Adrenal gland (tissue), 12 donors: ENCODE data around the gene RABL3. TPM values are rescaled to one million over a fixed set of nuclear protein-coding genes. Genes with fewer than 3 reads are reported as not detected.
A peak's percentile ranks its signal among the peaks of the same experiment; 100 is the strongest.

Experiments
- DNase-seq, 7 donors: peaks; one replicate each; pipeline ENCODE4 v3.0.0-alpha.2; 2019 to 2020
- H3K27ac ChIP-seq, 5 donors: fragments of 200-600 bp; sonication (generic) in 4 of 5; 1 replicate in 3 of 5; 2 replicates in 2 of 5; pipeline versions ENCODE4 v1.5.1 to v1.8.0; 2016 to 2020; ENCODE audit warnings: mild to moderate bottlenecking in 1 of 5
- H3K27me3 ChIP-seq: fragments of 200-600 bp; 2 replicates; pipeline ENCODE4 v1.8.0; 2021
- H3K36me3 ChIP-seq, 2 donors: fragments of 200-600 bp; replicated peaks in 1 of 2; 1 replicate in 1 of 2; 2 replicates in 1 of 2; pipeline versions ENCODE4 v1.5.1 to v1.8.0; 2018 to 2022
- H3K4me1 ChIP-seq, 2 donors: fragments of 200-600 bp; replicated peaks in 1 of 2; 1 replicate in 1 of 2; 2 replicates in 1 of 2; pipeline versions ENCODE4 v1.5.1 to v1.8.0; 2018 to 2021
- H3K4me3 ChIP-seq, 4 donors: fragments of 200-600 bp; sonication (generic) in 3 of 4; one replicate each; pipeline ENCODE4 v1.5.1; 2016 to 2018
- H3K9me3 ChIP-seq, 3 donors: fragments of 200-600 bp; sonication (generic) in 1 of 3; replicated peaks in 1 of 3; 1 replicate in 2 of 3; 2 replicates in 1 of 3; pipeline versions ENCODE4 v1.5.1 to v1.8.0; 2016 to 2021
- CTCF ChIP-seq, 6 experiments: fragments of 450-650 bp in 4 of 6; fragments of 200-600 bp in 2 of 6; sonication (generic) in 1 of 6; IDR thresholded peaks; 1 replicate in 5 of 6; 2 replicates in 1 of 6; pipeline versions ENCODE4 v1.5.1 to v1.8.0; 2016 to 2021; ENCODE audit warnings: antibody characterized with exemption in 6 of 6, mild to moderate bottlenecking in 2 of 6, moderate library complexity in 1 of 6
- POLR2A ChIP-seq, 2 donors: fragments of 450-650 bp; IDR thresholded peaks; one replicate each; pipeline ENCODE4 v1.6.1; 2017; ENCODE audit warnings: antibody characterized with exemption in 2 of 2, mild to moderate bottlenecking in 2 of 2, moderate library complexity in 1 of 2
- WGBS, 4 donors: extraction: QIAGEN DNeasy Blood & Tissue Kit in 2 of 4; methylation state at CpG; one replicate each; pipeline versions ENCODE4 v1.1.5 to v1.1.7; 2013 to 2017; 5-methylcytosine and 5-hydroxymethylcytosine counted together
- intact Hi-C, 2 donors: fragments of 100-400 bp; cut with DNase I; formaldehyde crosslinking; loops; one replicate each; pipeline versions ENCODE4 v1.14.1 to v1.15.0; 2022 to 2023
- polyA plus RNA-seq, 3 donors: library from polyadenylated mRNA; stranded (reverse); fragments of 200-250 nt in 2 of 3; fragments of 350-450 nt in 1 of 3; fragmentation: Illumina TruSeq in 1 of 3; extraction: RNeasy Lipid Tissue Mini Kit (QIAGEN cat#74804) in 1 of 3; gene quantifications; one replicate each; pipeline ENCODE4 v1.2.3, GENCODE V29; 2013 to 2014
- total RNA-seq, 9 donors: library from RNA; depleted of rRNA in 4 of 9; stranded (reverse); fragments of >200 nt in 4 of 9; fragments of 120-200 nt in 1 of 9; fragmentation: NEBNext Ultra II Directional in 1 of 9; extraction: Animal tissue kit (Norgen Biotek cat#: 25700) in 1 of 9; gene quantifications; one replicate each; pipeline versions ENCODE4 v1.1.0 to v1.2.4, GENCODE V29; 2013 to 2023
- donor health status: healthy with polysubstance abuse.
- donor health status: Bipolar disorder and iron deficiency.
- donor health status: DM: yes; HTN: yes; CAD: no.
- donor health status: DM: no; HTN: no; CAD: no.
- donor health status: DM: no; HTN: no; CAD: no.
- donor health status: DM: yes; HTN: yes; CAD: no.

RABL3 gene
- total and polyA plus RNA-seq, 12 donors = 5.8 to 94.2 (median 47.5) TPM

- intact Hi-C loops = no loop called here
- 71 to 93% (median 84%) methylated on average over 2 of the region's 2 CpGs for WGBS, 4 donors
- H3K36me3 ChIP-seq = peaks cover 0 to 5% of the 10 kb centered on the region in 2 donors
- H3K4me1 ChIP-seq = peaks cover 11 to 19% of the 10 kb centered on the region in 2 donors
- no peaks in the 10 kb centered on the region for H3K9me3 ChIP-seq
- no peak overlapping the region for H3K4me3 ChIP-seq
- H3K27ac ChIP-seq = no peak overlapping the region
- no peaks in the 10 kb centered on the region for H3K27me3 ChIP-seq
- no peak for DNase-seq
- TF ChIP-seq POLR2A (IDR thresholded peaks at IDR 0.05) = no peak
- TF ChIP-seq CTCF (IDR thresholded peaks at IDR 0.05) = no peak
Observed at GRCh38 chr3:120772081-120772480, 29.8 kb upstream of the RABL3 start.

- Histone ChIP-seq H3K9me3 (no peaks in the 10 kb centered on the region), H3K4me3 (no peak overlapping the region), H3K36me3 (no peaks in the 10 kb centered on the region), H3K4me1 (peaks cover 21 to 24% of the 10 kb centered on the region in 2 donors), H3K27me3 (no peaks in the 10 kb centered on the region), H3K27ac (no peak overlapping the region)
- no peak for TF ChIP-seq CTCF (IDR thresholded peaks at IDR 0.05)
- TF ChIP-seq POLR2A (IDR thresholded peaks at IDR 0.05) = no peak
- intact Hi-C loops = no loop called here
- no peak for DNase-seq
- 91 to 96% (median 93%) methylated on average over 4 of the region's 4 CpGs for WGBS, 4 donors
Observed at GRCh38 chr3:120770891-120771290, 28.6 kb upstream of the RABL3 start.

- peaks cover 22 to 24% of the 10 kb centered on the region in 2 donors for H3K4me1 ChIP-seq
- TF ChIP-seq POLR2A (IDR thresholded peaks at IDR 0.05) (no peak), CTCF (IDR thresholded peaks at IDR 0.05) (no peak)
Observed at GRCh38 chr3:120769436-120769835, 27.1 kb upstream of the RABL3 start.

GRCh38 chr3:120767106-120767505, 24.8 kb upstream of the RABL3 start:
- H3K4me1 ChIP-seq = peaks cover 29 to 35% of the 10 kb centered on the region in 2 donors
- intact Hi-C loops = no loop called here

More at GRCh38 chr3:120769436-120769835, 27.1 kb upstream of the RABL3 start:
- no peaks in the 10 kb centered on the region for H3K9me3 ChIP-seq
- H3K36me3 ChIP-seq = no peaks in the 10 kb centered on the region
- no peak overlapping the region for H3K27ac ChIP-seq
- DNase-seq = no peak
- intact Hi-C loops = no loop called here
- 89 to 100% (median 96%) methylated on average over 2 of the region's 2 CpGs for WGBS, 4 donors
- H3K4me3 ChIP-seq = no peak overlapping the region
- no peaks in the 10 kb centered on the region for H3K27me3 ChIP-seq

More at GRCh38 chr3:120767106-120767505, 24.8 kb upstream of the RABL3 start:
- WGBS, 4 donors = 18 to 43% (median 36%) methylated on average over 1 of the region's 1 CpG
- Histone ChIP-seq H3K36me3 (no peaks in the 10 kb centered on the region), H3K9me3 (no peaks in the 10 kb centered on the region), H3K4me3 (peak overlapping the region in 1 of 4 donors; percentile 5), H3K27ac (peak overlapping the region in 3 of 5 donors; percentile 55 to 70 (median 59)), H3K27me3 (no peaks in the 10 kb centered on the region)
- TF ChIP-seq CTCF (IDR thresholded peaks at IDR 0.05) = no peak
- TF ChIP-seq POLR2A (IDR thresholded peaks at IDR 0.05) = no peak
- no peak for DNase-seq
